PC-9 (cell line): ENCODE data around the gene RABL3. TPM values are rescaled to one million over a fixed set of nuclear protein-coding genes. Genes with fewer than 3 reads are reported as not detected.

Source experiments
- BruUV-seq: library from RNA; stranded (reverse); fragments of 400-500 nt; replicated peaks from 2 replicates; lab custom pipeline; 2021; lab: Mats Ljungman, UMichigan
- CTCF ChIA-PET: fragments of 300-600 bp; sonication (Branson Sonifier 250); formaldehyde crosslinking; loops from one replicate; lab custom pipeline; 2022; ENCODE audit warnings: antibody characterized with exemption; lab: Charles Lee
- POLR2A ChIA-PET: fragments of 300-600 bp; sonication (Branson Sonifier 250); formaldehyde crosslinking; loops from one replicate; lab custom pipeline; 2022; ENCODE audit warnings: antibody characterized with exemption; ENCODE audit not compliant: unreplicated experiment; lab: Charles Lee
- DNase-seq, 2 experiments: peaks; one replicate each; pipeline versions ENCODE4 v3.0.0 to v3.0.0-alpha.2; 2015 to 2022; ENCODE audit warnings: mixed read lengths in 1 of 2
- H2AFZ ChIP-seq: fragments of 200-600 bp; sonication (generic); 2 replicates; pipeline ENCODE4 v1.8.1; 2017; ENCODE audit warnings: antibody characterized with exemption
- H3F3A ChIP-seq: fragments of 200-600 bp; sonication (generic); 2 replicates; pipeline ENCODE4 v1.8.1; 2017; ENCODE audit warnings: antibody characterized with exemption, mild to moderate bottlenecking, low read depth; ENCODE audit not compliant: insufficient read depth
- H3K27ac ChIP-seq: fragments of 200-600 bp; sonication (generic); 2 replicates; pipeline ENCODE4 v1.6.1; 2016; ENCODE audit warnings: mixed run types
- H3K27me3 ChIP-seq: fragments of 200-600 bp; sonication (generic); 2 replicates; pipeline ENCODE4 v1.6.1; 2016; ENCODE audit warnings: low read depth, mixed run types; ENCODE audit not compliant: insufficient read depth
- H3K36me3 ChIP-seq: fragments of 200-600 bp; sonication (generic); 2 replicates; pipeline ENCODE4 v1.6.1; 2016; ENCODE audit warnings: low read depth, mixed run types
- H3K4me1 ChIP-seq: fragments of 200-600 bp; sonication (generic); replicated peaks from 2 replicates; pipeline ENCODE4 v1.6.1; 2016; ENCODE audit warnings: mixed run types; ENCODE audit not compliant: insufficient read depth
- H3K4me2 ChIP-seq: fragments of 200-600 bp; sonication (generic); 2 replicates; pipeline ENCODE4 v1.6.1; 2017; ENCODE audit warnings: mixed run types
- H3K4me3 ChIP-seq: fragments of 200-600 bp; sonication (generic); 2 replicates; pipeline ENCODE4 v1.6.1; 2016; ENCODE audit warnings: mixed run types
- H3K79me2 ChIP-seq: fragments of 200-600 bp; sonication (generic); 2 replicates; pipeline ENCODE4 v1.6.1; 2017; ENCODE audit warnings: low read depth, mixed run types
- H3K9me2 ChIP-seq: fragments of 200-600 bp; sonication (generic); 2 replicates; pipeline ENCODE4 v1.8.1; 2017; ENCODE audit warnings: mild to moderate bottlenecking; ENCODE audit not compliant: insufficient read depth
- H3K9me3 ChIP-seq: fragments of 200-600 bp; sonication (generic); 2 replicates; pipeline ENCODE4 v1.8.1; 2016; ENCODE audit warnings: low read depth; ENCODE audit not compliant: insufficient read depth
- H4K20me1 ChIP-seq: fragments of 200-600 bp; sonication (generic); 2 replicates; pipeline ENCODE4 v1.8.1; 2017; ENCODE audit not compliant: insufficient read depth
- CTCF ChIP-seq: fragments of 200-600 bp; sonication (generic); conservative IDR thresholded peaks from 2 replicates; pipeline ENCODE4 v1.6.1; 2017; ENCODE audit warnings: mixed run types, antibody characterized with exemption, mild to moderate bottlenecking, moderate library complexity
- EZH2 ChIP-seq: fragments of 200-600 bp; sonication (generic); IDR thresholded peaks from 2 replicates; pipeline ENCODE4 v1.8.0; 2017; ENCODE audit warnings: antibody characterized with exemption, low read depth
- intact Hi-C: fragments of 100-400 bp; cut with micrococcal nuclease; formaldehyde crosslinking; loops from one replicate; pipeline ENCODE4 v1.10.0; 2022; ENCODE audit not compliant: unreplicated experiment
- total RNA-seq: library from RNA; stranded (reverse); gene quantifications from 2 replicates; pipeline ENCODE4 v1.2.3, GENCODE V29; 2021

RABL3 gene
- total RNA-seq, 1 experiment from 2014 or later: 29.8 TPM

DNA sequence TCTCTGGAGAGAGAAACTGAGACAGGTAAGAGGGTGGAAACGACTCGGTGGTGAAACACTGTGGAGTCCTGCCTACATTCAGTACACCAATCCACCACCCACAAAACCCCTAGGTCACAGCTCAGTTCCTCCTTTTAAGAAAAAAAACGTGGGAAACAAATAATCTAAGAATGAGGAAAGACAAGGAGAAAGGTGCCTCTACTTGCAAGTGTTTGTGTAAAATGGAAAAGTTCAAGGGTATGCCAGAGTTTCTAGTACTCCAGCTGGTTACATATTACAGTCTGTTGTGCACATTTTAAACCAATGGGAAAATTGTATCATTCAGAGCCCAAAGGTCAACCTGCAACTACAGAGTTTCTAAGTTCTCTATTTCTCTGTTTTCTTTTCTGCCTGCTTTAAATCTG is 92.5 kb downstream of the RABL3 start:
- ChIA-PET CTCF (interaction anchor here (0.6 kb wide), 1 partner anchor 1409 kb away, joined by 18 read pairs; no protein-coding TSS in a partner anchor), POLR2A (no interaction called here)
- Histone ChIP-seq H4K20me1 (no peaks in the 10 kb centered on the region), H3K9me2 (no peaks in the 10 kb centered on the region), H3K79me2 (no peaks in the 10 kb centered on the region), H3K36me3 (no peaks in the 10 kb centered on the region), H2AFZ (no peak overlapping the region), H3F3A (no peaks in the 10 kb centered on the region), H3K4me1 (no peaks in the 10 kb centered on the region), H3K27me3 (no peaks in the 10 kb centered on the region), H3K9me3 (no peaks in the 10 kb centered on the region), H3K4me2 (no peak overlapping the region), H3K27ac (no peak overlapping the region), H3K4me3 (no peak overlapping the region)
- BruUV-seq: no TSS peak
- TF ChIP-seq CTCF (no peak), EZH2 (no peak)
- intact Hi-C loops: no loop called here
- DNase-seq: no peak

- H3K4me1 ChIP-seq: no peaks in the 10 kb centered on the region
- no peaks in the 10 kb centered on the region for H3K79me2 ChIP-seq
- BruUV-seq: no TSS peak
- H3K4me2 ChIP-seq: no peak overlapping the region
- H3F3A ChIP-seq: no peaks in the 10 kb centered on the region
- no peaks in the 10 kb centered on the region for H3K27me3 ChIP-seq
- no peak overlapping the region for H3K27ac ChIP-seq
- H4K20me1 ChIP-seq: no peaks in the 10 kb centered on the region
- ChIA-PET POLR2A (no interaction called here), CTCF (no interaction called here)
- no peak overlapping the region for H2AFZ ChIP-seq
- no peak for DNase-seq
- TF ChIP-seq EZH2: no peak
- TF ChIP-seq CTCF: no peak
- H3K9me3 ChIP-seq: no peaks in the 10 kb centered on the region
- no peaks in the 10 kb centered on the region for H3K9me2 ChIP-seq
- H3K4me3 ChIP-seq: no peak overlapping the region
- no peaks in the 10 kb centered on the region for H3K36me3 ChIP-seq
- intact Hi-C loops: no loop called here
Observed at GRCh38 chr3:120648290-120648689, 94.0 kb downstream of the RABL3 start.

- BruUV-seq: no TSS peak
- CTCF ChIA-PET: no interaction called here
- POLR2A ChIA-PET: interaction anchor here (0.6 kb wide), 1 partner anchor 17 kb away, joined by 3 read pairs; no protein-coding TSS in a partner anchor
Observed at GRCh38 chr3:120646771-120647432, 95.4 kb downstream of the RABL3 start.

More at GRCh38 chr3:120646771-120647432, 95.4 kb downstream of the RABL3 start:
- DNase-seq: no peak
- no peak overlapping the region for H3K4me2 ChIP-seq
- H3K36me3 ChIP-seq: no peaks in the 10 kb centered on the region
- no peak overlapping the region for H3K4me3 ChIP-seq
- H3K9me2 ChIP-seq: no peaks in the 10 kb centered on the region
- H3K4me1 ChIP-seq: no peaks in the 10 kb centered on the region
- intact Hi-C loops: no loop called here
- H3K27me3 ChIP-seq: no peaks in the 10 kb centered on the region
- H3F3A ChIP-seq: no peaks in the 10 kb centered on the region
- no peak overlapping the region for H2AFZ ChIP-seq
- H4K20me1 ChIP-seq: no peaks in the 10 kb centered on the region
- H3K27ac ChIP-seq: no peak overlapping the region
- no peak for TF ChIP-seq CTCF
- no peak for TF ChIP-seq EZH2
- no peaks in the 10 kb centered on the region for H3K79me2 ChIP-seq
- H3K9me3 ChIP-seq: no peaks in the 10 kb centered on the region
